Nephron (organoid): Measurements from ENCODE around the gene CEP85L.

ENCODE experiments used
- H3K27ac Mint-ChIP-seq, 3 experiments: 2 replicates each; pipeline ENCODE4 v1.8.0; 2020; ENCODE audit warnings: mixed read lengths in 3 of 3, mild to moderate bottlenecking in 2 of 3, moderate library complexity in 1 of 3
- H3K27me3 Mint-ChIP-seq: 2 replicates; pipeline ENCODE4 v1.8.0; 2021; ENCODE audit warnings: low read depth, mild to moderate bottlenecking, moderate library complexity, mixed read lengths
- H3K36me3 Mint-ChIP-seq: 2 replicates; pipeline ENCODE4 v1.8.0; 2020; ENCODE audit warnings: low read depth, mixed read lengths
- H3K4me1 Mint-ChIP-seq: 2 replicates; pipeline ENCODE4 v1.8.0; 2020; ENCODE audit warnings: mixed read lengths
- H3K4me3 Mint-ChIP-seq, 3 experiments: 2 replicates each; pipeline ENCODE4 v1.8.0; 2020; ENCODE audit warnings: mild to moderate bottlenecking in 3 of 3, mixed read lengths in 3 of 3, moderate library complexity in 2 of 3
- H3K9me3 Mint-ChIP-seq: 2 replicates; pipeline ENCODE4 v1.8.0; 2020; ENCODE audit warnings: mixed read lengths
- CTCF ChIP-seq, 3 experiments: fragments of 200-600 bp; sonication (generic); IDR thresholded peaks; one replicate each; pipeline ENCODE4 v1.5.0; 2021; ENCODE audit warnings: antibody characterized with exemption in 3 of 3; ENCODE audit not compliant: unreplicated experiment in 3 of 3

CEP85L gene

GRCh38 chr6:118506071-118506638 lies 145.2 kb downstream of the CEP85L start:
- TF ChIP-seq CTCF (IDR thresholded peaks at IDR 0.05; ENCODE audit: unreplicated experiment in 3 of 3): no peak
- Mint-ChIP-seq H3K36me3 (peaks cover 32% of the 10 kb centered on the region), H3K27ac (no peak overlapping the region), H3K4me1 (peaks cover 6% of the 10 kb centered on the region), H3K4me3 (no peak overlapping the region), H3K9me3 (peaks cover 2% of the 10 kb centered on the region), H3K27me3 (no peaks in the 10 kb centered on the region)

GRCh38 chr6:118505656-118506055 lies 145.7 kb downstream of the CEP85L start:
- H3K27me3 Mint-ChIP-seq: no peaks in the 10 kb centered on the region
- peaks cover 2% of the 10 kb centered on the region for H3K9me3 Mint-ChIP-seq
- no peak for TF ChIP-seq CTCF (IDR thresholded peaks at IDR 0.05; ENCODE audit: unreplicated experiment in 3 of 3)
- H3K27ac Mint-ChIP-seq: no peak overlapping the region
- peaks cover 37% of the 10 kb centered on the region for H3K36me3 Mint-ChIP-seq
- peaks cover 6% of the 10 kb centered on the region for H3K4me1 Mint-ChIP-seq
- H3K4me3 Mint-ChIP-seq: no peak overlapping the region

- no peak for TF ChIP-seq CTCF (IDR thresholded peaks at IDR 0.05; ENCODE audit: unreplicated experiment in 3 of 3)
- peaks cover 4% of the 10 kb centered on the region for H3K9me3 Mint-ChIP-seq
- peaks cover 3% of the 10 kb centered on the region for H3K27me3 Mint-ChIP-seq
- H3K4me1 Mint-ChIP-seq: peaks cover 6% of the 10 kb centered on the region
- H3K36me3 Mint-ChIP-seq: peaks cover 40% of the 10 kb centered on the region
- H3K27ac Mint-ChIP-seq: no peak overlapping the region
- no peak overlapping the region for H3K4me3 Mint-ChIP-seq
Measured at GRCh38 chr6:118504611-118505010, 146.8 kb downstream of the CEP85L start.

- Mint-ChIP-seq H3K4me1 (peaks cover 6% of the 10 kb centered on the region), H3K4me3 (no peak overlapping the region), H3K36me3 (peaks cover 46% of the 10 kb centered on the region), H3K9me3 (peaks cover 4% of the 10 kb centered on the region), H3K27me3 (peaks cover 3% of the 10 kb centered on the region), H3K27ac (peak overlapping the region in 2 of 3 experiments; percentile 41 to 75)
- no peak for TF ChIP-seq CTCF (IDR thresholded peaks at IDR 0.05; ENCODE audit: unreplicated experiment in 3 of 3)
Measured at GRCh38 chr6:118502169-118502568, 149.2 kb downstream of the CEP85L start.

GRCh38 chr6:118501765-118502164 lies 149.6 kb downstream of the CEP85L start:
- TF ChIP-seq CTCF (IDR thresholded peaks at IDR 0.05; ENCODE audit: unreplicated experiment in 3 of 3): no peak
- no peak overlapping the region for H3K4me3 Mint-ChIP-seq
- H3K36me3 Mint-ChIP-seq: peaks cover 46% of the 10 kb centered on the region
- peak overlapping the region; percentile 22 to 75 (median 41) for H3K27ac Mint-ChIP-seq
- peaks cover 6% of the 10 kb centered on the region for H3K4me1 Mint-ChIP-seq
- H3K27me3 Mint-ChIP-seq: peaks cover 3% of the 10 kb centered on the region
- H3K9me3 Mint-ChIP-seq: peaks cover 4% of the 10 kb centered on the region

GRCh38 chr6:118501099-118501498 lies 150.3 kb downstream of the CEP85L start:
- H3K4me3 Mint-ChIP-seq: no peak overlapping the region
- H3K4me1 Mint-ChIP-seq: peaks cover 6% of the 10 kb centered on the region
- H3K9me3 Mint-ChIP-seq: peaks cover 4% of the 10 kb centered on the region
- H3K36me3 Mint-ChIP-seq: peaks cover 46% of the 10 kb centered on the region
- peak overlapping the region; percentile 22 to 75 (median 41) for H3K27ac Mint-ChIP-seq
- peaks cover 3% of the 10 kb centered on the region for H3K27me3 Mint-ChIP-seq
- no peak for TF ChIP-seq CTCF (IDR thresholded peaks at IDR 0.05; ENCODE audit: unreplicated experiment in 3 of 3)
